HepG2 (cell line): ENCODE results near the gene SDK1. TPM values are rescaled to one million over a fixed set of nuclear protein-coding genes. Genes with fewer than 3 reads are reported as not detected.

Experiments
- ATAC-seq: fragments of 200-7000 bp; cut with Tn5 transposase; 3 replicates; pipeline ENCODE4 v1.9.1; 2020; ENCODE audit warnings: mild to moderate bottlenecking, moderate library complexity
- BruUV-seq: library from RNA; stranded (reverse); fragments of 400-500 nt; replicated peaks from 2 replicates; lab custom pipeline; 2021; lab: Mats Ljungman, UMichigan
- CTCF ChIA-PET: fragments of 300-600 bp; formaldehyde crosslinking; extraction: SDS; loops from one replicate; lab custom pipeline; 2021; ENCODE audit warnings: low total read pairs, inconsistent platforms, low intra/inter-chr PET ratio; lab: Yijun Ruan, JAX
- POLR2A ChIA-PET: fragments of 350-600 bp; sonication (Branson Sonifier 250); formaldehyde crosslinking; loops from one replicate; lab custom pipeline; 2020; ENCODE audit warnings: antibody characterized with exemption, inconsistent platforms; lab: Yijun Ruan, JAX
- DNase-seq: peaks from one replicate; pipeline ENCODE4 v3.0.0-alpha.2; 2015; ENCODE audit warnings: low spot score
- FAIRE-seq: peaks from 3 replicates; lab custom pipeline; 2011; peaks lifted over from hg19 to GRCh38; lab: Jason Lieb, UNC
- H2AFZ ChIP-seq: one replicate; pipeline ENCODE4 v1.6.1; 2011; ENCODE audit warnings: low read length, inconsistent platforms
- H3K27ac ChIP-seq: fragments of 300-600 bp; 3 replicates; pipeline ENCODE4 v1.8.0; 2011; ENCODE audit warnings: mixed run types, mild to moderate bottlenecking, mixed read lengths, low read length, inconsistent platforms; ENCODE audit not compliant: insufficient read depth; ENCODE audit errors: extremely low read length
- H3K27me3 ChIP-seq, 2 experiments: fragments of 200-600 bp in 1 of 2; 2 replicates in 1 of 2; 3 replicates in 1 of 2; pipeline versions ENCODE4 v1.6.0 to v1.8.0; 2011; ENCODE audit warnings: low read length in 2 of 2, mild to moderate bottlenecking in 2 of 2, moderate library complexity in 2 of 2, inconsistent platforms in 1 of 2; ENCODE audit not compliant: insufficient read depth in 2 of 2, control insufficient read depth in 1 of 2
- H3K36me3 ChIP-seq, 2 experiments: fragments of 200-600 bp in 1 of 2; replicated peaks in 1 of 2; 2 replicates in 1 of 2; 3 replicates in 1 of 2; pipeline versions ENCODE4 v1.5.1 to v1.8.0; 2011; ENCODE audit warnings: low read length in 2 of 2, inconsistent platforms in 1 of 2; ENCODE audit not compliant: insufficient read depth in 2 of 2, control insufficient read depth in 1 of 2
- H3K4me1 ChIP-seq: 2 replicates; pipeline ENCODE4 v1.5.1; 2012; ENCODE audit warnings: low read length, inconsistent platforms; ENCODE audit not compliant: insufficient read depth
- H3K4me2 ChIP-seq: 2 replicates; pipeline ENCODE4 v1.6.0; 2011; ENCODE audit warnings: low read depth, low read length, inconsistent platforms
- H3K4me3 ChIP-seq, 3 experiments: fragments of 200-600 bp in 1 of 3; sonication (generic), shearing (Covaris generic) in 1 of 3; replicated peaks in 1 of 3; 2 replicates each; pipeline ENCODE4 v1.5.1; 2011 to 2016; ENCODE audit warnings: low read length in 3 of 3, inconsistent platforms in 2 of 3, low read depth in 2 of 3, mild to moderate bottlenecking in 2 of 3, control low read depth in 1 of 3, mixed read lengths in 1 of 3; ENCODE audit not compliant: insufficient read depth in 1 of 3
- H3K79me2 ChIP-seq: one replicate; pipeline ENCODE4 v1.6.1; 2011; ENCODE audit warnings: low read length, inconsistent platforms; ENCODE audit not compliant: insufficient read depth
- H3K9ac ChIP-seq: 2 replicates; pipeline ENCODE4 v1.6.0; 2011; ENCODE audit warnings: mild to moderate bottlenecking, low read depth, low read length, inconsistent platforms; ENCODE audit not compliant: insufficient read depth
- H3K9me3 ChIP-seq: 2 replicates; pipeline ENCODE4 v1.5.1; 2012; ENCODE audit warnings: mild to moderate bottlenecking, low read length
- H4K20me1 ChIP-seq: 2 replicates; pipeline ENCODE4 v1.6.0; 2011; ENCODE audit warnings: inconsistent platforms, mild to moderate bottlenecking, low read length, moderate library complexity; ENCODE audit not compliant: insufficient read depth
- HNF1A ChIP-seq, 2 experiments: sonication (generic) in 1 of 2; formaldehyde crosslinking in 1 of 2; IDR thresholded peaks; 2 replicates each; pipeline versions ENCODE4 v1.4.0 to v1.6.1; 2016 to 2020; ENCODE audit warnings: borderline replicate concordance in 1 of 2, low read depth in 1 of 2, mild to moderate bottlenecking in 1 of 2, missing genetic modification reagents in 1 of 2
- HNF4A ChIP-seq: sonication (generic); formaldehyde crosslinking; IDR thresholded peaks from 2 replicates; pipeline ENCODE4 v1.4.0; 2020; ENCODE audit warnings: missing genetic modification reagents
- KMT2B ChIP-seq: IDR thresholded peaks from 2 replicates; pipeline ENCODE4 v1.6.1; 2016; ENCODE audit warnings: missing genetic modification reagents, missing compliant biosample characterization
- ZNF33A ChIP-seq: sonication (generic); formaldehyde crosslinking; IDR thresholded peaks from 2 replicates; pipeline ENCODE4 v1.5.1; 2020; ENCODE audit warnings: missing genetic modification reagents, mild to moderate bottlenecking, moderate library complexity, borderline replicate concordance
- ZNF432 ChIP-seq: sonication (generic); formaldehyde crosslinking; IDR thresholded peaks from 2 replicates; pipeline ENCODE4 v1.5.0; 2020; ENCODE audit warnings: missing genetic modification reagents, mild to moderate bottlenecking, borderline replicate concordance
- ZNF557 ChIP-seq: sonication (generic); formaldehyde crosslinking; IDR thresholded peaks from 2 replicates; pipeline ENCODE4 v1.4.0; 2020; ENCODE audit warnings: missing genetic modification reagents
- ZNF589 ChIP-seq: sonication (generic); formaldehyde crosslinking; conservative IDR thresholded peaks from 2 replicates; pipeline ENCODE4 v1.8.0; 2022; ENCODE audit warnings: mild to moderate bottlenecking, moderate library complexity, missing genetic modification reagents
- ZNF607 ChIP-seq: sonication (generic); formaldehyde crosslinking; IDR thresholded peaks from 2 replicates; pipeline ENCODE4 v1.5.1; 2020; ENCODE audit warnings: missing genetic modification reagents, mild to moderate bottlenecking, borderline replicate concordance
- ZNF674 ChIP-seq: sonication (generic); formaldehyde crosslinking; IDR thresholded peaks from 2 replicates; pipeline ENCODE4 v1.5.0; 2020; ENCODE audit warnings: low read depth, mild to moderate bottlenecking, missing genetic modification reagents
- ZNF703 ChIP-seq: sonication (generic); formaldehyde crosslinking; IDR thresholded peaks from 2 replicates; pipeline ENCODE4 v1.5.1; 2020; ENCODE audit warnings: missing genetic modification reagents, mild to moderate bottlenecking, moderate library complexity, borderline replicate concordance
- ZNF878 ChIP-seq: sonication (generic); formaldehyde crosslinking; IDR thresholded peaks from 2 replicates; pipeline ENCODE4 v1.8.1; 2023; ENCODE audit warnings: mild to moderate bottlenecking, missing genetic modification reagents, moderate library complexity
- ZSCAN29 ChIP-seq: sonication (generic); formaldehyde crosslinking; conservative IDR thresholded peaks from 2 replicates; pipeline ENCODE4 v1.4.0; 2020; ENCODE audit warnings: mild to moderate bottlenecking, missing genetic modification reagents
- WGBS: methylation state at CpG from one replicate; pipeline ENCODE4 v1.1.6; 2017; ENCODE audit warnings: low lambda C conversion rate; 5-methylcytosine and 5-hydroxymethylcytosine counted together
- in situ Hi-C: cut with HindIII; loops from 2 replicates; pipeline ENCODE4 v1.10.0; 2017; ENCODE audit warnings: low pct_unique_long_range_greater_than_20kb; ENCODE audit not compliant: extremely low pct_ligation_motif_present
- intact Hi-C: fragments of 100-400 bp; cut with micrococcal nuclease; formaldehyde crosslinking; loops from one replicate; pipeline ENCODE4 v1.10.0; 2022; ENCODE audit not compliant: unreplicated experiment
- polyA plus RNA-seq, 8 experiments: library from polyadenylated mRNA; depleted of rRNA in 3 of 8; stranded (reverse) in 7 of 8; unstranded in 1 of 8; fragments of >200 nt; fragmentation: Illumina TruSeq in 4 of 8; extraction: Trizol in 4 of 8; gene quantifications; 2 replicates each; pipeline versions ENCODE4 v1.2.1 to v1.2.3, GENCODE V29; 2011 to 2016; ENCODE audit warnings: low read depth in 4 of 8, missing spikeins in 1 of 8, mixed read lengths in 1 of 8; ENCODE audit not compliant: insufficient read depth in 1 of 8
- total RNA-seq, 5 experiments: library from RNA; depleted of rRNA; stranded (reverse); fragments of >200 nt; fragmentation: Illumina TruSeq; extraction: Trizol; gene quantifications; 2 replicates each; pipeline ENCODE4 v1.2.3, GENCODE V29; 2016; ENCODE audit warnings: low read depth in 1 of 5

The SDK1 gene
- total and polyA plus RNA-seq, 2 of the 13 experiments (the other 11 are each of a cell fraction or from before 2014, with no cell fraction given), result 0.35 to 2.4 TPM

- in situ Hi-C loops, result no loop called here
- ATAC-seq (no peak), DNase-seq (no peak), FAIRE-seq (no peak)
- WGBS, result 90% methylated on average over 14 of the region's 14 CpGs
- no peaks in the 10 kb centered on the region for H4K20me1 ChIP-seq
- no peaks in the 10 kb centered on the region for H3K36me3 ChIP-seq
- no peak for TF ChIP-seq ZNF878 (CRISPR knock-in tag)
- no peak for TF ChIP-seq HNF1A (IDR thresholded peaks at IDR 0.05; ENCODE audit: low read depth)
- TF ChIP-seq HNF1A (CRISPR knock-in tag; IDR thresholded peaks at IDR 0.05; ENCODE audit: borderline replicate concordance), result no peak
- no peak for TF ChIP-seq ZNF557 (CRISPR knock-in tag)
- TF ChIP-seq ZSCAN29, result no peak
- TF ChIP-seq HNF4A (CRISPR knock-in tag), result no peak
- no peak for TF ChIP-seq ZNF33A (CRISPR knock-in tag)
- TF ChIP-seq ZNF589, result no peak
- TF ChIP-seq ZNF432 (CRISPR knock-in tag), result no peak
- no peak for TF ChIP-seq KMT2B (CRISPR knock-in tag)
- TF ChIP-seq ZNF703 (CRISPR knock-in tag), result no peak
- TF ChIP-seq ZNF674, result no peak
- no peak for TF ChIP-seq ZNF607 (CRISPR knock-in tag)
- no peak overlapping the region for H3K4me3 ChIP-seq
- no peaks in the 10 kb centered on the region for H3K9me3 ChIP-seq
- no peak overlapping the region for H3K9ac ChIP-seq
- no peak overlapping the region for H3K27ac ChIP-seq
- BruUV-seq, result no TSS peak
- no peaks in the 10 kb centered on the region for H3K79me2 ChIP-seq
- intact Hi-C loops, result no loop called here
- POLR2A ChIA-PET, result no interaction called here
- H3K4me1 ChIP-seq, result peaks cover 28% of the 10 kb centered on the region
- H3K4me2 ChIP-seq, result no peak overlapping the region
- CTCF ChIA-PET, result no interaction called here
- H3K27me3 ChIP-seq, result no peaks in the 10 kb centered on the region
- H2AFZ ChIP-seq, result no peak overlapping the region
Measured at GRCh38 chr7:4137552-4137951, 836.5 kb downstream of the SDK1 start.
